Cardiac muscle cell (in vitro differentiated cells and primary cell): ENCODE measurements around the gene TSPAN9. TPM values are rescaled to one million over a fixed set of nuclear protein-coding genes. Genes with fewer than 3 reads are reported as not detected.

Source experiments
- DNase-seq, 2 donors: peaks; one replicate each; pipeline versions ENCODE4 v3.0.0 to v3.0.0-alpha.2; 2010 to 2017; ENCODE audit warnings: low read depth in 1 of 2, low spot score in 1 of 2
- H3K27ac ChIP-seq: fragments of 200-600 bp; sonication (generic); 2 replicates; pipeline ENCODE4 v1.5.1; 2016
- H3K27me3 ChIP-seq: fragments of 200-600 bp; sonication (generic); 2 replicates; pipeline ENCODE4 v1.6.0; 2016; ENCODE audit warnings: control low read depth
- H3K36me3 ChIP-seq: fragments of 200-600 bp; sonication (generic); 2 replicates; pipeline ENCODE4 v1.5.1; 2016; ENCODE audit warnings: control low read depth
- H3K4me1 ChIP-seq: fragments of 200-600 bp; sonication (generic); 2 replicates; pipeline ENCODE4 v1.8.1; 2017; ENCODE audit warnings: low read depth, mild to moderate bottlenecking, mixed run types
- H3K4me3 ChIP-seq: fragments of 200-600 bp; sonication (generic); 2 replicates; pipeline ENCODE4 v1.5.1; 2016; ENCODE audit warnings: mild to moderate bottlenecking
- H3K9me3 ChIP-seq: fragments of 200-600 bp; sonication (generic); 2 replicates; pipeline ENCODE4 v1.5.1; 2017; ENCODE audit warnings: low read depth, mild to moderate bottlenecking, control low read depth
- CTCF ChIP-seq: IDR thresholded peaks from 2 replicates; pipeline ENCODE4 v1.5.1; 2012; ENCODE audit warnings: low read depth, mild to moderate bottlenecking, low read length
- polyA plus RNA-seq: library from polyadenylated mRNA; unstranded; fragments of >200 nt; fragmentation: Nextera tagmentation; extraction: Ambion mirVana; gene quantifications from 2 replicates; pipeline ENCODE4 v1.2.1, GENCODE V29; 2016
- total RNA-seq: library from RNA; depleted of rRNA; stranded (reverse); fragments of >200 nt; gene quantifications from 2 replicates; pipeline ENCODE4 v1.2.3, GENCODE V29; 2016

Gene TSPAN9
- total and polyA plus RNA-seq, 2 experiments from 2014 or later: 13.3 to 199 TPM

DNA sequence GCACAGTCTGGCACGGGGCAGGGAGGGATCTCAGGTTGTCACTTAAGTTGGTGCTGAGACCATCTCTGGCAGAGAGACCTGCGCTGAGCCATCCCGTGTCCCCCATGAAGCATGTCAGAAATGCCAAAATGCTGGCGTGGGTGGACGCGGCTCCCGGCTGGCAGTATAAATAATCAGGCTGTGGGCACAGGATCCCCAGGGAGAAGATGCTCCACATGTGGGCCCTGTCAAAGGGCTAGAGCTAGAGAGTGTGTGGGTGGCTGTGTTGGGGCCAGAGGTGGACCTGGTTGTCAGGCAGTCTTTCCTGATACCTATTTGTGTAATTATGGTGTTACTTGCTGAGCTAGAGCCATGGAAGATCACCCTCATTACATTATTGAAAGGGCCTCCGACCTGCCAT, 189.5 kb downstream of the TSPAN9 start:
- H3K27ac ChIP-seq: no peak overlapping the region
- DNase-seq: no peak
- no peaks in the 10 kb centered on the region for H3K9me3 ChIP-seq
- no peak overlapping the region for H3K4me3 ChIP-seq
- no peaks in the 10 kb centered on the region for H3K36me3 ChIP-seq
- no peaks in the 10 kb centered on the region for H3K27me3 ChIP-seq
- H3K4me1 ChIP-seq: peaks cover 34% of the 10 kb centered on the region
- TF ChIP-seq CTCF: no peak

DNA sequence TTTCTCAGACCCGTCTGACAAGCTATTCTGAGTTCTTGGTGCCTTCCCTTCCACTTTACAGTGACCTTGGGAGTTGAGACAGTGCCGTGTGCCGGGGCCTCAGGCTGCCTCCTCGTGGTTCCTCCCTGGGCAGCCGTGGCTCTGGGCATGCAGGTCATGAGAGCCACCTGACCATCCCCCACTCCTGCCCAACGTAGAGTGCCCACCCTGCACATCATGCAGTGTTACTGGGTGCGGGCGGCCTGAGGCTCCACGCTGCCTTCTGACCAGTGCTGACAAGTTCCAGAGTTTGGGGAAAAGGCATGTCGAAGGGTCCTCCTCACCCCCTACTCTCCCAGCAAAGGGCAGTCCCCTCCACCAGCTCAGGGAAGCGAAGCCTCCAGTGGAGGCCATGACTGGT, 190.5 kb downstream of the TSPAN9 start:
- Histone ChIP-seq H3K9me3 (no peaks in the 10 kb centered on the region), H3K36me3 (no peaks in the 10 kb centered on the region), H3K27ac (no peak overlapping the region), H3K4me3 (no peak overlapping the region), H3K27me3 (no peaks in the 10 kb centered on the region), H3K4me1 (peaks cover 27% of the 10 kb centered on the region)
- no peak for DNase-seq
- no peak for TF ChIP-seq CTCF

GRCh38 chr12:3269594-3269993, 192.4 kb downstream of the TSPAN9 start:
- Histone ChIP-seq H3K27me3 (no peaks in the 10 kb centered on the region), H3K9me3 (no peaks in the 10 kb centered on the region), H3K4me1 (peaks cover 22% of the 10 kb centered on the region), H3K4me3 (no peak overlapping the region), H3K27ac (no peak overlapping the region), H3K36me3 (no peaks in the 10 kb centered on the region)
- no peak for DNase-seq
- no peak for TF ChIP-seq CTCF

GRCh38 chr12:3271146-3271545, 194.0 kb downstream of the TSPAN9 start:
- Histone ChIP-seq H3K27me3 (no peaks in the 10 kb centered on the region), H3K36me3 (no peaks in the 10 kb centered on the region), H3K4me3 (no peak overlapping the region), H3K9me3 (no peaks in the 10 kb centered on the region), H3K27ac (no peak overlapping the region), H3K4me1 (peaks cover 15% of the 10 kb centered on the region)
- no peak for DNase-seq
- TF ChIP-seq CTCF: no peak

- H3K9me3 ChIP-seq: no peaks in the 10 kb centered on the region
- no peaks in the 10 kb centered on the region for H3K27me3 ChIP-seq
- TF ChIP-seq CTCF: no peak
- peaks cover 11% of the 10 kb centered on the region for H3K4me1 ChIP-seq
- H3K27ac ChIP-seq: no peak overlapping the region
- H3K36me3 ChIP-seq: no peaks in the 10 kb centered on the region
- no peak overlapping the region for H3K4me3 ChIP-seq
- DNase-seq: no peak
Observed at GRCh38 chr12:3271639-3272038, 194.5 kb downstream of the TSPAN9 start.

GRCh38 chr12:3272958-3273357, 195.8 kb downstream of the TSPAN9 start:
- Histone ChIP-seq H3K27ac (no peak overlapping the region), H3K36me3 (no peaks in the 10 kb centered on the region), H3K9me3 (no peaks in the 10 kb centered on the region), H3K4me3 (no peak overlapping the region), H3K27me3 (no peaks in the 10 kb centered on the region), H3K4me1 (no peaks in the 10 kb centered on the region)
- DNase-seq: no peak
- no peak for TF ChIP-seq CTCF
